ENCODE data around the gene CCDC97.
"Not testable (repeated sequence)": the region's sequence is repeated elsewhere in the genome, so short reads cannot be mapped to it uniquely, and the experiment has no call there.

CCDC97 gene

DNA sequence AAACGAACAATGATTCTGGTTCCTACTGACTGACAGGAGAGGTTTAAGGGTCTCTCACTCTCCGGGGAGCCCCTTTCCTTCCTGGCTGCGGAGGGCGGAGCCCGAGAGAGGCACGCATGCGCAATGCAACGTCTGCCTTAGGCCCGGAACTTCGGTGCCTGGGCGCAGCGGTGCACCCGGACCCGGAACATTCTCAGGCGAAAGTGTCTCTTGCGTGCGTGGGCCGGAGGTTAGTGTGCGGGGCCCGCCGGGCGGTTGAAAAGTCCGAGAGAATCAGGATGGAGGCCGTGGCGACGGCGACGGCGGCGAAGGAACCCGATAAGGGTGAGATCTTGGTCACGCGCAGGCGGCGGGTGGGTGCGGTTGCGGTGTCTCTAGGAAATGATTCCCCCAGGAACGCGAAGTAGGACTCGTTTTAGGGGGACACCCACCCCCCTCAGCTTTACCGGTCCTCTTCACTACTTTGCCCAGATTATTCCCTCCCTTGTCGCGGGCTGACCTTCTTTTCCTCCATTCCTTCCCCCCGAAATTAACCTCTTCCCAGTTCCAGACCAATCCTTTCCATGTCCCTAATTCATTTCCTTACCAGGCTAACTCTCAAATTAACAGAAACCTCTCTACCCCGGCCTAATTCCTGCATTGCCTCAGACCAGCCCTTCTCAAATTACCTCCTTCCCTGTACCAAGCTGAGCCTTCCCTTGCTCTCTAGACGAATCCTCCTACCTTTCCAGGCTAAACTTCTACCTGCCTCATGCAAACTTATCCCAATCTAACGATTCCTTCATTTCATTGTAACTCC, at the start of gene CCDC97:
TSS of gene CCDC97 (plus strand) at position 140 of the 799 bp plus-strand sequence. CDS start at position 279, 139 bp downstream.
- no peak for FAIRE-seq

DNA sequence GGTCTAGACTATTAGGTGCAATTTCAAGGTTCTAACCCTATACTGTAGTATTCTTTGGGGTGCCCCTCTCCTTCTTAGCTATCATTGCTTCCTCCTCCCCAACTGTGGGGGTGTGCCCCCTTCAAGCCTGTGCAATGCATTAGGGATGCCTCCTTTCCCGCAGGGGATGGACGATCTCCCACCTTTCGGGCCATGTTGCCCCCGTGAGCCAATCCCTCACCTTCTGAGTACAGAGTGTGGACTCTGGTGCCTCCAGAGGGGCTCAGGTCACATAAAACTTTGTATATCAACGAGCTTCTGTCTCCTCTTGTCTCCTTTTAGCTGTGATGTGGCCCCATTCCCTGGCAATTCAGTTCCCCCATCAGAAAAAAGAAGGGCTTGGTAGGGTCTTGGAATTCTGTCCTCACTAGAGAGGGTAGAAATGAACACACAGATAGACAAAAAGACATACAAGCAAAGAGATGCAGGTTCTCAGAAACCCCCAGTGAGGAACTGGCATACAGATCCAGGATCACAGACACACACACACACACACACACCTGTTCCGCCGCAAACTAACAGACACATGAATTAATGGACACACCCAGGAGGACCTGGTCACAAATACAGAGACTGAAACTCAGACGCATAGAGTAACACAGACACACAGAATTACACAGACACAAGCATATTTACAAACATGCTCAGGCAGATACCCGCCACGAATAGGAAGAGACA, 48.3 kb upstream of the CCDC97 start:
- FAIRE-seq, result no peak

DNA sequence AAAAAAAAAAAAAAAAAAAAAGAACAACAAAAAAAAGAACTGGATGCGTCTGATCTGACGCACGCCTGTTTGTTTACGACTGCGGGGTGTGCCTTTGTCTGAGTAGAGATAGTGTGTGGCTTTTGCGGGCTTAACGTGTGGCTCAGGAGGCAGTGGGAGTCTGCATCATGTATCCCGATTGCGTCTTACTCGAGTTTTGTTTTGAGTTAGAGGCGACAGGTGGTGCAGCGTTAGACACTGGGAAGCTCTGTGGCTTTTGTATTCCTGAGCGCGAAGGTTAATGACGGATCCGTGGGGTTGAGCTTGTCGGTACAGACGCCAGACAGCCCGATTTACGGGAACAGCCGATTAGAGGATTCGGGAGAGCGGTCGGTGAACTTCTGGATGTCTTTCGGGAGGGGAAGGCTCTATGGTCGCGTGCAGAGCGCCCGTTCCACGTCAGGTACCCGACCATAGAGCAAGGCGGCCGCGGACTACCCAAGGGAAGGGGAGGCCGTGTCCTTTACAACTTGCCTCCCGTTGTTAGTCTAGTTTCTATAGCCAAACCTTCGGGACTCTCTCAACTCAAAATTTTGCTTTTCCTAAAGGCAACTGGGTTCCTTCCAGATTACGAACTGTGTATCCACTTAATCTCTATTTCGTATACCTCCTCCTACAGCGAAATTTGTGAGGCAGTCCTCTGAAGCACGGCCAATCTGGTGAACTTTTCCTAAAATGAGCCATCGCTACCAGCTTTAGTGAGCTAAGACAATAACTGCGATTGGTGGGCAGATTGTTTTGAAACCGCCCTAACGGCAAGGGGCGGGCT, 46.7 kb upstream of the CCDC97 start:
- FAIRE-seq, result no peak

DNA sequence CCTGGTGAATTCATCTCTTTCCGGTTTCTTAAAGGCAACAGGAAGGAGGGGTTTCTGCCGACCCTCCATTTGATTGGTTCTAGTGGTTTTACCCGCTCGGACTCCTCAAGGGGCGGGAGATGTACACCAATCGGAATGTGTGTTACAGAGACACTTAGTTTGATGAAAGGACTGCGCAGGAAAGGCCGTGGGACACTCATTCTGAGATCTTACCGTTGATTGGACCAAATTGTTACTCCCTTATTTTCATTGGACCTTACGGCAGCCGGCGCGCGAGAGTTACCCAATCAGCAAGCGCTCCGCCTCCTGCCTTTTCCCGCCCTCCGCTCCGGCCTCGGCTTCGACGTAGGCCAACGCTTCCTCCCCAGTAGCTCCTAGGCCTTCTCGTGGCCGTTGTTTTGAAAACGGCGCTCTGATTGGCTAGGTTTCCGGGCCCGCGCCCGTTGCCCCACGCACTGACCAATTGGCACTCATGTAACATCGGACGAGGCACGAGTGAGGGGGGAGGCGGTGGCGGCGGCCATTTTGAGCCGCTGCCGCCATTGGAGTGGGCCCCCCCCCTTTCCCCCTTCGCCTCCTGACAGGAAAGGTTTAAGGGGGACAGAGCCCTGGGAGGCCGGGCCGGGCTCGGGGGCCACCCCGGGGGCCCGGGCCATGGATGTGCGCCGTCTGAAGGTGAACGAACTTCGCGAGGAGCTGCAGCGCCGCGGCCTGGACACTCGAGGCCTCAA, 46.0 kb upstream of the CCDC97 start, which contains the start of gene HNRNPUL1:
TSS of gene HNRNPUL1 (plus strand) at position 523 of the 731 bp plus-strand sequence. CDS start at position 655, 132 bp downstream.
- FAIRE-seq, result peak; percentile 100

GRCh38 chr19:41264581-41265394, 45.2 kb upstream of the CCDC97 start:
- no peak for FAIRE-seq

DNA sequence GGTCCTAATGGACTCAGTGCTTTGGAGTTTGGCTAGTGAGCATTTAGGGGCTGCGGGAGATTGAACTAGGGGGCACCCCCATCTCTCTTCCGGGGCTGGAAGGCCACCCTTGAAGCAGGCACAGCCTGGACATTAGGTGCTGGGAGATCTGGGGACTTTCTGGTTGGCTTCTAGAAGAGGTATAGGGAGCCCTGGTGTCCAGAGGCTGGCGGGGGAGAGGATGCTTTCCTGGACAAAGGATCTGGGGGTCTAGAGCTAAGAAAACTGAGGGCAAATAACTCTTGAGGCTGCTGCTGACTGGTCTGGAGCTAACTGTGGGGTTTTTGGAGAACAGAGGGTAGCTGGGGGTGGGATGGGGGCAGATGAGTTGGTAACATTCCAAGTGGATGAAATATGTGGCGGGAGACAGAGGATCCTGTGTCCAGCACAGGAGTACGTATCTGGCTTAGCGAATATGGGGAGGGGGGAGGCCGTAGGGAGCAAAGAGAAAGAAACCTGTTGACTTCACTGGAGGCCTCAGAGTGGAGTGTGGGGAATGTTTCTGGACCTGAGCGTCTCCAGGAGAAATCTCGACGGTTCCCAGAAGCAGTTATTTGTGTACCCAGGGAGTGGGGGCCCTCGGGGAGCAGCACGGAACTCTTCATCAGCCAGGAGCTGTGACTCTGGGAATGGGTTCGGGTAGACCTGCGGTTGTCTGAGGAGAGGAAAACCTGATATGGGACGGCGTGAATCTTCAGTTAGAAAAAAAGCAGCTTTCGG, 44.4 kb upstream of the CCDC97 start:
- no peak for FAIRE-seq

GRCh38 chr19:41269055-41269454, 40.9 kb upstream of the CCDC97 start:
- no peak for FAIRE-seq

DNA sequence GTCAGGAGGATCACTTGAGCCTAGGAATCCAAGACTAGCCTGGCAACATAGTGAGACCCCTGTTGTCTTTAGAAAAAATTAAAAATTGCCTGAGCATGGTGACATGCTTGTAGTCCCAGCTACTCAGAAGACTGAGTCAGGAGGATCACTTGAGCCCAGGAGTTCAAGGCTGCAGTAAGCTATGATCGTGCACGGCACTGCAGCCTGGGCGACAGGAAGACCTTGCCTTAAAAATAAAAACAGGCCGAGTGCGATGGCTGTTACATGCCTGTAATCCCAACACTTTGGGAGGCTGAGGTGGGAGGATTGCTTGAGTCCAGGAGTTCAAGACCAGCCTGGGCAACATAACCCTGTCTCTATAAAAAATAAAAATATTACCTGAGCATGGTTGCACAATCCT, 40.4 kb upstream of the CCDC97 start:
- FAIRE-seq, result no peak

DNA sequence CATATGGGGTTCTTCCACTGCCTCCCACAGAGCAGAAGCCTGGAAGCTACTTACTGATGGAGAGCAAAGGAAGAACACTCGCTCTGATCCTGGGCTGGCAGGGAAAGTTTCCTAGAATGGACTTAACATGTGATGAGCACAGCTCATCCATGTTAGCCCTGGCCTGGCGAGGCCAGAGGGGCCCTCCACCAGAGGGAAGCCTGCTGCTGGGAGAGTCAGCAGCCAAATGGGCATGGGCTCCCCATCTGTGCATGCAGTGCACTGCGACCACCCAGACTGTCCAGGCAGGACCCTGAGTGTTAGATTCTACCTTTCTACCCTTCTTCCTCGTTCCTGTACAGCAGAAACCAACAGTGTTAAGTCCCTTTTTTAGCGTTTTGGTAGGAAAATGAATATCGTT, 36.9 kb upstream of the CCDC97 start:
- no peak for FAIRE-seq

- no peak for FAIRE-seq
These were observed 35.2 kb upstream of the CCDC97 start for GRCh38 chr19:41274802-41275201.

- no peak for FAIRE-seq
These were observed 33.7 kb upstream of the CCDC97 start for GRCh38 chr19:41276231-41276630.

DNA sequence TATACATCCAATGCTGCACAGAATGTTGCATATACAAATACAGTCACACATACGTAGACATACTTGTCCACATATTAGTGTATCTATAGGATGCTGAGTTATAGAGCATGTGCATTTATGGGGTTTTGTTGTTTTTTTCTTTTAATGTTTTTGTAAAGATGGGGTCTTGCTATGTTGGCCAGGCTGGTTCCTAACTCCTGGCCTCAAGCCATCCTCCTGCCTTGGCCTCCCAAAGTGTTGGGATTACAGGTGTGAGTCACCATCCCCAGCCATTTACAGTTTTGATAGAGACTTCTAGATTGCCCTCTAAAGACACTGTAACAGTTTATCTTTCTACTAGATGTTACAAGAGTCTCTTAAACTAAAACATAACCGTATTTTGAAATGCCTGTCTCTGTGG, 31.5 kb upstream of the CCDC97 start:
- FAIRE-seq, result no peak

DNA sequence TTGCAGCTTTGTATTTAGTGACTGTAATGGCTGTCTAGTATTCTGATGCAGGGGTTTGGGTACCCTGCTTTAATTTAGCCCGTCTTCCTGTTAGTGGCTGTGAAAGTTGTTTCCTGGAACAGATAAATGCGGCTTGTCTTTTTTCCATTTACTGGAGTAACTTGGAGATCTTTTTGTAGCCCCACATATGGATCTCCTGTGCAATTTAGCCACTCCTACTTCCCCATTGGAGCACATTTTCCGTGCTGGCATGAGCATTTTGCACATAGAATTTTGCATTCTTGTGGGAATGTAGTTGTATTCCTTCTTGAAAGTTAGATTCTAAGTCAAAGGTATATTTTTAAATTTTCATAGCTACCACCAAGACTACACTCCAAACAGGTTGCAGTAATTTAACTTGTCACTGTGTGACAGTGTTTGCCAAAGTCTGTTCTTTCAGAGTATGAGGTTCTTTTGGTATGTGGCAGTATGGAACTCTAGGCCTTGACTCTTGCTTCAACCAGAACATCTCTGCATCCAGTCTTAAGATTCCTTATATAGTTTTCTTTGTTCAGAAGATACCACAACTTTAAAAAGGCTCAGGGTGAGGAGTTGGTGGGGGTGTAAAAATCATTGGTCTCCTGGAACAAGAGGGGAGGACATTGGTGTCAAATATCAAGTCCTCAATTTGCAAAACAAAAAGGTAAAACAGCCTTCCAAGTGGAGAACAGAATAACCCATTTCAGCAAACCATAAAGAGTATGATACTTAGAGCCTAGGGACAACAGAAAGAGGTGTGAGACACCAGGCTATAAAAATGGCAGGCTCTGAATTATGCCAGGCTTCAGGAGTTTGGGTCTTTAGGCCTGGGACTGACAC, 21.1 kb upstream of the CCDC97 start:
- FAIRE-seq, result no peak

GRCh38 chr19:41289814-41290213, 20.2 kb upstream of the CCDC97 start:
- FAIRE-seq, result not testable (repeated sequence)

GRCh38 chr19:41294393-41294792, 15.6 kb upstream of the CCDC97 start:
- no peak for FAIRE-seq

GRCh38 chr19:41295499-41295898, 14.5 kb upstream of the CCDC97 start:
- no peak for FAIRE-seq

- FAIRE-seq, result no peak
These were observed 13.5 kb upstream of the CCDC97 start for GRCh38 chr19:41296433-41296871.

GRCh38 chr19:41297628-41298347, 12.2 kb upstream of the CCDC97 start:
- FAIRE-seq, result no peak

DNA sequence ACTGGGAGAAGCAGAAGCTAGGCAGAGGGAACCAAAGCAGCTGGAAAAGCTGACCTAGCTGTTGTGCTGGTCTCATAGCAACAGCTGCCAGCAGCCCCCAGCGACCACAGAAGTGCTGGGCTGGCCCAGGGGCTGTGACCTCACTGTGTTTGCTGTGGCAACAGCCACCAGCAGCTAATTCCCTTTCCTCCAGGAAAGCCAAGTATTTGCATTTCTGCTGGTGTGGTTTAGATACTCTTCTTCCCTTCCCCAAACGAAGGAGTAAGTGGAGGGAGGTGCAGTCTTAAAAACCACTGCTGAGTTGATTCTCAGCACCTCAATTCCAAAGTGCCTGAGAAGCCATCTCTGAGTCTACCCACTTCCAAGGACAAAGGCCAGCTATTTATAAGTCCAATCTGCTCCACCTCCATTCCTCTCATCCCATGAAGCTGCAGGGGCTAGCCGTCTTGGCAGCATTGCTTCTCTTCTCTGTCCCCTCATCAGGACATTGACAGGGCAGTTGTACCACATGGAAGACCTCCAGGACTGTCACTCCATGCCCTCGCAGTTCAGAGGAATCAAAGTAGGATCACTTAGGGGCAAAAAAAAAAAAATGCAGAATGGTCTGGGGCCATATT, 11.5 kb upstream of the CCDC97 start:
- FAIRE-seq, result no peak
